HEK293 (cell line): ENCODE data around the gene TBC1D22A.

Source experiments
- CTCF ChIA-PET: fragments of 350-600 bp; formaldehyde crosslinking; extraction: SDS; loops from one replicate; lab custom pipeline; 2021; ENCODE audit warnings: antibody characterized with exemption; lab: Yijun Ruan, JAX
- POLR2A ChIA-PET: fragments of 300-600 bp; formaldehyde crosslinking; extraction: SDS; loops from one replicate; lab custom pipeline; 2020; ENCODE audit warnings: antibody characterized with exemption, inconsistent platforms; lab: Yijun Ruan, JAX
- H3K27ac ChIP-seq: fragments of 200-500 bp; sonication (Bioruptor generic); 2 replicates; pipeline ENCODE4 v1.5.1; 2014; ENCODE audit warnings: low read depth, low read length, control low read depth, inconsistent platforms; ENCODE audit errors: extremely low read depth
- H3K36me3 ChIP-seq, 2 experiments: fragments of 200-500 bp in 1 of 2; sonication (Bioruptor generic) in 1 of 2; 1 replicate in 1 of 2; 2 replicates in 1 of 2; pipeline ENCODE4 v1.5.1; 2014 to 2017; ENCODE audit warnings: inconsistent platforms in 2 of 2, low read length in 2 of 2; ENCODE audit not compliant: control insufficient read depth in 2 of 2, insufficient read depth in 1 of 2
- H3K4me1 ChIP-seq: fragments of 200-500 bp; sonication (Bioruptor generic); 2 replicates; pipeline ENCODE4 v1.5.1; 2014; ENCODE audit warnings: mild to moderate bottlenecking, low read length, inconsistent platforms; ENCODE audit not compliant: control insufficient read depth, insufficient read depth
- H3K4me3 ChIP-seq: 2 replicates; pipeline ENCODE4 v1.5.1; 2011; ENCODE audit warnings: low read depth, mild to moderate bottlenecking, control low read depth, low read length, moderate library complexity
- H3K9me3 ChIP-seq: fragments of 200-500 bp; sonication (Bioruptor generic); 2 replicates; pipeline ENCODE4 v1.5.1; 2014; ENCODE audit warnings: low read depth, low read length, inconsistent platforms; ENCODE audit not compliant: control insufficient read depth, insufficient read depth
- ATF2 ChIP-seq: fragments of 450-650 bp; formaldehyde crosslinking; IDR thresholded peaks from 2 replicates; pipeline ENCODE4 v1.5.1; 2016; ENCODE audit warnings: missing biosample characterization, missing genetic modification characterization, low read depth
- GFI1B ChIP-seq: fragments of 450-650 bp; formaldehyde crosslinking; IDR thresholded peaks from 2 replicates; pipeline ENCODE4 v1.5.1; 2016; ENCODE audit warnings: missing biosample characterization, missing genetic modification characterization
- MEIS1 ChIP-seq: sonication (generic); formaldehyde crosslinking; IDR thresholded peaks from 2 replicates; pipeline ENCODE4 v1.8.1; 2022; ENCODE audit warnings: missing genetic modification reagents, mild to moderate bottlenecking, borderline replicate concordance
- MZF1 ChIP-seq: fragments of 450-650 bp; formaldehyde crosslinking; IDR thresholded peaks from 2 replicates; pipeline ENCODE4 v1.5.1; 2017; ENCODE audit warnings: missing biosample characterization, missing genetic modification characterization, borderline replicate concordance
- OVOL3 ChIP-seq: fragments of 450-650 bp; formaldehyde crosslinking; IDR thresholded peaks from 2 replicates; pipeline ENCODE4 v1.5.1; 2016; ENCODE audit warnings: missing biosample characterization, missing genetic modification characterization
- SETDB1 ChIP-seq: IDR thresholded peaks from one replicate; pipeline ENCODE4 v1.6.1; 2017; ENCODE audit warnings: mild to moderate bottlenecking, low read length, moderate library complexity, mixed read lengths; ENCODE audit not compliant: insufficient read length
- TRIM28 ChIP-seq: IDR thresholded peaks from 2 replicates; pipeline ENCODE4 v1.6.1; 2011; ENCODE audit warnings: low read length, control low read depth, borderline replicate concordance
- TSHZ1 ChIP-seq: fragments of 450-650 bp; formaldehyde crosslinking; IDR thresholded peaks from 2 replicates; pipeline ENCODE4 v1.5.1; 2016; ENCODE audit warnings: missing biosample characterization, missing genetic modification characterization, borderline replicate concordance
- ZBTB1 ChIP-seq: fragments of 450-650 bp; formaldehyde crosslinking; IDR thresholded peaks from 2 replicates; pipeline ENCODE4 v1.5.1; 2016; ENCODE audit warnings: missing biosample characterization, missing genetic modification characterization
- ZBTB17 ChIP-seq: fragments of 450-650 bp; formaldehyde crosslinking; IDR thresholded peaks from 2 replicates; pipeline ENCODE4 v1.5.1; 2016; ENCODE audit warnings: missing biosample characterization, missing genetic modification characterization
- ZBTB20 ChIP-seq: fragments of 450-650 bp; formaldehyde crosslinking; IDR thresholded peaks from 2 replicates; pipeline ENCODE4 v1.5.1; 2016; ENCODE audit warnings: missing biosample characterization, missing genetic modification characterization
- ZFP3 ChIP-seq: fragments of 450-650 bp; formaldehyde crosslinking; IDR thresholded peaks from 2 replicates; pipeline ENCODE4 v1.5.1; 2016; ENCODE audit warnings: low read depth, missing biosample characterization, missing genetic modification characterization
- ZFP37 ChIP-seq: fragments of 450-650 bp; formaldehyde crosslinking; IDR thresholded peaks from 2 replicates; pipeline ENCODE4 v1.5.1; 2016; ENCODE audit warnings: missing biosample characterization, missing genetic modification characterization
- ZNF148 ChIP-seq: fragments of 450-650 bp; formaldehyde crosslinking; IDR thresholded peaks from 2 replicates; pipeline ENCODE4 v1.5.0; 2017; ENCODE audit warnings: missing biosample characterization, missing genetic modification characterization, borderline replicate concordance
- ZNF2 ChIP-seq: fragments of 450-650 bp; formaldehyde crosslinking; IDR thresholded peaks from 2 replicates; pipeline ENCODE4 v1.5.1; 2016; ENCODE audit warnings: missing biosample characterization, missing genetic modification characterization
- ZNF223 ChIP-seq: fragments of 450-650 bp; formaldehyde crosslinking; IDR thresholded peaks from 2 replicates; pipeline ENCODE4 v1.5.1; 2016; ENCODE audit warnings: missing biosample characterization, missing genetic modification characterization
- ZNF23 ChIP-seq: fragments of 450-650 bp; formaldehyde crosslinking; IDR thresholded peaks from 2 replicates; pipeline ENCODE4 v1.5.1; 2016; ENCODE audit warnings: missing biosample characterization, missing genetic modification characterization, borderline replicate concordance
- ZNF302 ChIP-seq: fragments of 450-650 bp; formaldehyde crosslinking; IDR thresholded peaks from 2 replicates; pipeline ENCODE4 v1.5.1; 2016; ENCODE audit warnings: missing biosample characterization, missing genetic modification characterization, low read depth
- ZNF341 ChIP-seq: fragments of 450-650 bp; formaldehyde crosslinking; IDR thresholded peaks from 2 replicates; pipeline ENCODE4; 2016; ENCODE audit warnings: low read depth, missing biosample characterization, missing genetic modification characterization
- ZNF426 ChIP-seq: fragments of 450-650 bp; formaldehyde crosslinking; IDR thresholded peaks from 2 replicates; pipeline ENCODE4 v1.5.1; 2017; ENCODE audit warnings: missing biosample characterization, missing genetic modification characterization, mild to moderate bottlenecking, inconsistent platforms, moderate library complexity
- ZNF501 ChIP-seq: fragments of 450-650 bp; formaldehyde crosslinking; IDR thresholded peaks from 2 replicates; pipeline ENCODE4 v1.5.1; 2016; ENCODE audit warnings: missing biosample characterization, missing genetic modification characterization
- ZNF510 ChIP-seq: fragments of 450-650 bp; formaldehyde crosslinking; IDR thresholded peaks from 2 replicates; pipeline ENCODE4 v1.5.1; 2018; ENCODE audit warnings: mild to moderate bottlenecking, missing genetic modification characterization, missing biosample characterization; ENCODE audit not compliant: insufficient replicate concordance
- ZNF514 ChIP-seq: fragments of 450-650 bp; formaldehyde crosslinking; IDR thresholded peaks from 2 replicates; pipeline ENCODE4 v1.5.1; 2016; ENCODE audit warnings: missing biosample characterization, missing genetic modification characterization
- ZNF580 ChIP-seq: fragments of 450-650 bp; formaldehyde crosslinking; IDR thresholded peaks from 2 replicates; pipeline ENCODE4 v1.5.1; 2016; ENCODE audit warnings: missing biosample characterization, missing genetic modification characterization
- ZNF596 ChIP-seq: fragments of 450-650 bp; IDR thresholded peaks from 2 replicates; pipeline ENCODE4 v1.5.0; 2018; ENCODE audit warnings: missing biosample characterization, mild to moderate bottlenecking, missing genetic modification characterization, moderate library complexity
- ZNF664 ChIP-seq: fragments of 450-650 bp; formaldehyde crosslinking; IDR thresholded peaks from 2 replicates; pipeline ENCODE4 v1.5.1; 2016; ENCODE audit warnings: missing biosample characterization, missing genetic modification characterization
- ZNF785 ChIP-seq: fragments of 450-650 bp; formaldehyde crosslinking; IDR thresholded peaks from 2 replicates; pipeline ENCODE4 v1.5.1; 2016; ENCODE audit warnings: missing biosample characterization, missing genetic modification characterization
- ZSCAN23 ChIP-seq: fragments of 450-650 bp; formaldehyde crosslinking; IDR thresholded peaks from 2 replicates; pipeline ENCODE4 v1.5.1; 2016; ENCODE audit warnings: missing biosample characterization, missing genetic modification characterization
- ZSCAN4 ChIP-seq: fragments of 450-650 bp; formaldehyde crosslinking; IDR thresholded peaks from 2 replicates; pipeline ENCODE4 v1.5.1; 2017; ENCODE audit warnings: missing biosample characterization, missing genetic modification characterization
- ZXDB ChIP-seq: fragments of 450-650 bp; formaldehyde crosslinking; IDR thresholded peaks from 2 replicates; pipeline ENCODE4 v1.5.1; 2016; ENCODE audit warnings: missing biosample characterization, missing genetic modification characterization

The TBC1D22A gene

GRCh38 chr22:46994265-46994664, 231.8 kb downstream of the TBC1D22A start:
- CTCF ChIA-PET = interaction anchor here (0.8 kb wide), 1 partner anchor 52 kb away, joined by 3 read pairs; no protein-coding TSS in a partner anchor
- H3K4me1 ChIP-seq = no peaks in the 10 kb centered on the region; the same call in 1 of the 2 replicates
- TF ChIP-seq ZNF23 (tag by site-specific recombination) = no peak
- TF ChIP-seq ZSCAN23 (tag by site-specific recombination) = no peak
- no peak for TF ChIP-seq ZNF223 (tag by site-specific recombination)
- TF ChIP-seq ZNF580 = no peak
- TF ChIP-seq ZNF302 (tag by site-specific recombination) = no peak
- TF ChIP-seq ZNF510 (tag by site-specific recombination) = no peak
- no peak for TF ChIP-seq MZF1
- TF ChIP-seq SETDB1 = no peak
- no peak for TF ChIP-seq ZNF148 (tag by site-specific recombination)
- no peak for TF ChIP-seq OVOL3
- no peak for TF ChIP-seq ZFP37 (tag by site-specific recombination)
- TF ChIP-seq ZNF785 = no peak
- TF ChIP-seq TRIM28 = no peak
- no peak for TF ChIP-seq ZFP3 (tag by site-specific recombination)
- TF ChIP-seq ZBTB17 = no peak
- no peak for TF ChIP-seq ZSCAN4 (tag by site-specific recombination)
- no peaks in the 10 kb centered on the region for H3K9me3 ChIP-seq
- H3K36me3 ChIP-seq = peaks cover 0 to 19% of the 10 kb centered on the region in 2 experiments; a peak in 1 of 3 replicates
- POLR2A ChIA-PET = no interaction called here
- H3K4me3 ChIP-seq = no peak overlapping the region
- H3K27ac ChIP-seq = no peak overlapping the region

GRCh38 chr22:46994983-46995382, 232.5 kb downstream of the TBC1D22A start:
- H3K9me3 ChIP-seq = no peaks in the 10 kb centered on the region
- ChIA-PET POLR2A (no interaction called here), CTCF (interaction anchor here (0.7 to 0.8 kb wide), 2 partner anchors 52 to 191 kb away, joined by 3 to 4 read pairs; no protein-coding TSS in a partner anchor)
- H3K4me1 ChIP-seq = no peaks in the 10 kb centered on the region; the same call in 1 of the 2 replicates
- H3K4me3 ChIP-seq = no peak overlapping the region
- H3K27ac ChIP-seq = no peak overlapping the region
- H3K36me3 ChIP-seq = peaks cover 0 to 19% of the 10 kb centered on the region in 2 experiments; a peak in 1 of 3 replicates
- TF ChIP-seq ATF2 (tag by site-specific recombination) (no peak), ZNF501 (tag by site-specific recombination) (no peak), ZNF664 (tag by site-specific recombination) (no peak), ZNF514 (tag by site-specific recombination) (no peak), TSHZ1 (tag by site-specific recombination) (no peak), ZXDB (tag by site-specific recombination) (no peak), ZNF596 (tag by site-specific recombination) (no peak), ZNF426 (no peak), ZBTB20 (tag by site-specific recombination) (no peak), ZBTB1 (tag by site-specific recombination) (no peak), ZNF341 (tag by site-specific recombination) (no peak), MEIS1 (CRISPR knock-in tag) (no peak), ZNF2 (tag by site-specific recombination) (no peak), GFI1B (tag by site-specific recombination) (no peak)
